ENCODE data around the gene ANLN. TPM values are rescaled to one million over a fixed set of nuclear protein-coding genes. Genes with fewer than 3 reads are reported as not detected.
A peak's percentile ranks its signal among the peaks of the same experiment; 100 is the strongest.

Gene ANLN
- total and polyA plus RNA-seq, 2 donors (not counting 3 experiments of a cell fraction or from before 2014, with no cell fraction given), result 28.5 to 119 TPM

- H3K4me2 ChIP-seq (ENCODE audit: insufficient read depth, low read length), result peak overlapping the region; percentile 99
- H3K27me3 ChIP-seq (ENCODE audit: control insufficient read depth in 2 of 2, insufficient read depth in 2 of 2, low read length in 2 of 2), result peaks cover 0 to under 1% of the 10 kb centered on the region in 2 experiments
- BruUV-seq (replicated peaks), result no TSS peak
- peaks cover 0 to 4% of the 10 kb centered on the region in 2 experiments for H3K36me3 ChIP-seq (ENCODE audit: control insufficient read depth in 2 of 2, extremely low read depth in 1 of 2, insufficient read depth in 2 of 2, low read length in 2 of 2)
- H4K20me1 ChIP-seq (replicated peaks; ENCODE audit: control insufficient read depth, extremely low read depth, insufficient read depth, low read length), result peaks cover 2% of the 10 kb centered on the region
- peaks cover 90% of the 10 kb centered on the region for H3K79me2 ChIP-seq (ENCODE audit: control insufficient read depth, insufficient read depth, low read length)
- intact Hi-C loops (cut with micrococcal nuclease) (loop anchor here (2.0 to 10.0 kb wide), 3 partner anchors 15 to 1359 kb away; partner anchors contain the start of gene DPY19L1), dilution Hi-C loops (cut with MboI; ENCODE audit: extremely low pct_ligation_motif_present, low sequenced_read_pairs) (no loop called here)
- POLR2A ChIA-PET, result no interaction called here
- TF ChIP-seq POLR2A (IDR thresholded peaks at IDR 0.05; ENCODE audit: low read depth, low read length) (no peak), MYC (IDR thresholded peaks at IDR 0.05; ENCODE audit: low read depth, low read length) (no peak), POLR2AphosphoS5 (IDR thresholded peaks at IDR 0.05; ENCODE audit: insufficient read depth, low read depth, low read length) (no peak), GATA2 (IDR thresholded peaks at IDR 0.05; ENCODE audit: insufficient read depth, insufficient read length, low read depth, low read length) (no peak), EZH2 (IDR thresholded peaks at IDR 0.05; ENCODE audit: borderline replicate concordance, low read depth, low read length, severe bottlenecking) (no peak), FOS (IDR thresholded peaks at IDR 0.05; ENCODE audit: borderline replicate concordance, insufficient read depth, low read length) (no peak), MAX (IDR thresholded peaks at IDR 0.05; ENCODE audit: insufficient read depth, insufficient read length) (no peak), CTCF (IDR thresholded peaks at IDR 0.05; ENCODE audit: extremely low read depth in 1 of 2, insufficient read depth in 1 of 2, low read depth in 1 of 2, low read length in 2 of 2) (no peak), JUN (IDR thresholded peaks at IDR 0.05; ENCODE audit: borderline replicate concordance, insufficient read depth, insufficient read length, low read depth) (no peak)
- no peak overlapping the region for H3K9ac ChIP-seq (replicated peaks; ENCODE audit: extremely low read depth, insufficient read depth, low read length)
- DNase-seq (ENCODE audit: low read depth, low spot score) (no peak), FAIRE-seq (no peak)
- H3K9me3 ChIP-seq (replicated peaks; ENCODE audit: control insufficient read depth, insufficient read depth, low read length), result no peaks in the 10 kb centered on the region
- peak overlapping the region; percentile 69 for H3K27ac ChIP-seq (ENCODE audit: insufficient read depth, low read depth, low read length)
- peaks cover 39% of the 10 kb centered on the region for H3K4me1 ChIP-seq (ENCODE audit: control insufficient read depth, extremely low read depth, insufficient read depth, low read length)
- CTCF ChIA-PET, result interaction anchor here (1.2 to 5.9 kb wide), 6 partner anchors 10 to 277 kb away, joined by 3 to 26 read pairs (median 5); a partner anchor contains a TSS
- H3K9me1 ChIP-seq (replicated peaks; ENCODE audit: control insufficient read depth, extremely low read depth, insufficient read depth, low read length), result no peaks in the 10 kb centered on the region
- H2AFZ ChIP-seq (ENCODE audit: low read depth, low read length), result no peak overlapping the region
- H3K4me3 ChIP-seq (replicated peaks in 1 of 3; ENCODE audit: insufficient read depth in 1 of 3, low read depth in 1 of 3, low read length in 3 of 3), result no peak overlapping the region
These were observed 4.2 kb downstream of the ANLN start for GRCh38 chr7:36393826-36394225.

All from endothelial cell of umbilical vein (primary cell).